Activated T-cell treated with anti-CD3 and anti-CD28 coated beads, Interleukin-2, amount 50 U/mL, for 48 hours (primary cell): ENCODE measurements around the gene ODAD2.
"Not testable (repeated sequence)": the region's sequence is repeated elsewhere in the genome, so short reads cannot be mapped to it uniquely, and the experiment has no call there.

ENCODE experiments used
- DNase-seq, 2 experiments: peaks; one replicate each; pipeline ENCODE4 v3.0.0-alpha.2; 2020

ODAD2 gene

GRCh38 chr10:27998954-27999275, at the start of gene ODAD2:
ODAD2 (minus strand) TSS chr10:27999079; CDS start chr10:27995142, 3,937 bp downstream.
- no peak for DNase-seq

GRCh38 chr10:28047061-28047460, 48.2 kb upstream of the ODAD2 start:
- no peak for DNase-seq

GRCh38 chr10:28046579-28046978, 47.7 kb upstream of the ODAD2 start:
- DNase-seq: no peak

GRCh38 chr10:28043941-28044340, 45.1 kb upstream of the ODAD2 start:
- DNase-seq: no peak

- no peak for DNase-seq
Observed at GRCh38 chr10:28036587-28036986, 37.7 kb upstream of the ODAD2 start.

GRCh38 chr10:28020993-28021982, 22.4 kb upstream of the ODAD2 start:
- no peak for DNase-seq

GRCh38 chr10:28020080-28020860, 21.4 kb upstream of the ODAD2 start:
- DNase-seq: no peak

- DNase-seq: no peak
Observed at GRCh38 chr10:28014651-28015050, 15.8 kb upstream of the ODAD2 start.

GRCh38 chr10:28012990-28013515, 14.2 kb upstream of the ODAD2 start:
- DNase-seq: no peak

- no peak for DNase-seq
Observed at GRCh38 chr10:28010821-28011220, 11.9 kb upstream of the ODAD2 start.

- DNase-seq: no peak
Observed at GRCh38 chr10:28008054-28008453, 9.2 kb upstream of the ODAD2 start.

- no peak for DNase-seq
Observed at GRCh38 chr10:28001353-28001752, 2.5 kb upstream of the ODAD2 start.

- peak; percentile 37 to 44 for DNase-seq
Observed at GRCh38 chr10:27998178-27998953, 513 bp downstream of the ODAD2 start.

- DNase-seq: no peak
Observed at GRCh38 chr10:27997865-27998177, 1.1 kb downstream of the ODAD2 start.

- DNase-seq: no peak
Observed at GRCh38 chr10:27995311-27995710, 3.6 kb downstream of the ODAD2 start.

- not testable (repeated sequence) for DNase-seq
Observed at GRCh38 chr10:27989357-27989756, 9.5 kb downstream of the ODAD2 start.

- no peak for DNase-seq
Observed at GRCh38 chr10:27986821-27987220, 12.1 kb downstream of the ODAD2 start.

- DNase-seq: no peak
Observed at GRCh38 chr10:27982875-27983543, 15.9 kb downstream of the ODAD2 start.

- no peak for DNase-seq
Observed at GRCh38 chr10:27981744-27982143, 17.1 kb downstream of the ODAD2 start.

- not testable (repeated sequence) for DNase-seq
Observed at GRCh38 chr10:27970795-27971194, 28.1 kb downstream of the ODAD2 start.

- DNase-seq: not testable (repeated sequence)
Observed at GRCh38 chr10:27969931-27970330, 28.9 kb downstream of the ODAD2 start.

GRCh38 chr10:27959093-27959715, 39.7 kb downstream of the ODAD2 start:
- DNase-seq: no peak
